Kidney (tissue), 14 donors: ENCODE measurements around the gene THTPA. TPM values are rescaled to one million over a fixed set of nuclear protein-coding genes. Genes with fewer than 3 reads are reported as not detected.
A peak's percentile ranks its signal among the peaks of the same experiment; 100 is the strongest.

Source experiments
- DNase-seq, 5 donors: peaks; one replicate each; pipeline ENCODE4 v3.0.0-alpha.2; 2013 to 2020
- FAIRE-seq: peaks from 2 replicates; lab custom pipeline; 2012; peaks lifted over from hg19 to GRCh38; lab: Jason Lieb, UNC
- H3K27ac ChIP-seq, 2 donors: one replicate each; pipeline ENCODE4 v1.7.0; 2013; ENCODE audit warnings: low read depth in 2 of 2, low read length in 2 of 2, inconsistent platforms in 1 of 2
- H3K27me3 ChIP-seq: one replicate; pipeline ENCODE4 v1.7.1; 2013; ENCODE audit warnings: low read length, inconsistent platforms; ENCODE audit not compliant: control insufficient read depth, insufficient read depth
- H3K36me3 ChIP-seq, 3 donors: one replicate each; pipeline versions ENCODE4 v1.7.0 to v1.7.1; 2013; ENCODE audit warnings: low read length in 3 of 3, control low read depth in 1 of 3, inconsistent platforms in 1 of 3; ENCODE audit not compliant: insufficient read depth in 3 of 3, control insufficient read depth in 2 of 3
- H3K4me1 ChIP-seq, 3 donors: one replicate each; pipeline versions ENCODE4 v1.7.0 to v1.7.1; 2013; ENCODE audit warnings: low read length in 3 of 3, inconsistent platforms in 1 of 3, low read depth in 1 of 3; ENCODE audit not compliant: control insufficient read depth in 2 of 3, insufficient read depth in 2 of 3
- H3K4me3 ChIP-seq, 3 donors: one replicate each; pipeline versions ENCODE4 v1.7.0 to v1.8.1; 2013; ENCODE audit warnings: low read length in 3 of 3, control low read depth in 1 of 3, inconsistent platforms in 1 of 3
- H3K9ac ChIP-seq, 3 donors: one replicate each; pipeline versions ENCODE4 v1.7.0 to v1.7.1; 2013; ENCODE audit warnings: low read length in 3 of 3, control low read depth in 1 of 3, inconsistent platforms in 1 of 3
- H3K9me3 ChIP-seq, 3 donors: one replicate each; pipeline versions ENCODE4 v1.7.0 to v1.7.1; 2013; ENCODE audit warnings: low read length in 3 of 3, control low read depth in 1 of 3, inconsistent platforms in 1 of 3; ENCODE audit not compliant: control insufficient read depth in 2 of 3, insufficient read depth in 1 of 3
- CTCF ChIP-seq: IDR thresholded peaks from 3 replicates; pipeline ENCODE4 v1.5.1; 2012; ENCODE audit warnings: mild to moderate bottlenecking, moderate library complexity, borderline replicate concordance; ENCODE audit not compliant: insufficient read depth; ENCODE audit errors: extremely low read depth
- intact Hi-C: fragments of 100-400 bp; cut with DNase I; formaldehyde crosslinking; loops from one replicate; pipeline ENCODE4 v1.11.1; 2022
- polyA plus RNA-seq: library from polyadenylated mRNA; stranded (reverse); fragments of 350-450 nt; fragmentation: Illumina TruSeq; extraction: RNeasy Lipid Tissue Mini Kit (QIAGEN cat#74804); gene quantifications from one replicate; pipeline ENCODE4 v1.2.3, GENCODE V29; 2014; ENCODE audit warnings: low read depth, low replicate concordance; ENCODE audit not compliant: insufficient read depth
- total RNA-seq: library from RNA; stranded (reverse); fragmentation: NEBNext Ultra II Directional; extraction: Animal tissue kit (Norgen Biotek cat#: 25700); gene quantifications from one replicate; pipeline ENCODE4 v1.2.1, GENCODE V29; 2021
- donor health status: control.
- donor health status: control.
- donor health status: control.
- donor health status: control.
- donor health status: control.
- donor health status: DM: yes; HTN: yes; CAD: no.
- donor health status: Normal renal cell carcinoma (clear cell type).

Gene THTPA
- total and polyA plus RNA-seq, 2 donors from 2014 or later = 24.4 to 38.4 TPM

- no peaks in the 10 kb centered on the region for H3K9me3 ChIP-seq
- FAIRE-seq = no peak
- no peak overlapping the region for H3K9ac ChIP-seq
- H3K4me3 ChIP-seq = no peak overlapping the region
- no peaks in the 10 kb centered on the region for H3K36me3 ChIP-seq
- peak overlapping the region in 1 of 2 donors; percentile 72 for H3K27ac ChIP-seq
- TF ChIP-seq CTCF = no peak
- H3K27me3 ChIP-seq = peaks cover 9% of the 10 kb centered on the region
- DNase-seq = no peak
- H3K4me1 ChIP-seq = peaks cover 0 to 11% (median 0%) of the 10 kb centered on the region in 3 donors
- intact Hi-C loops = no loop called here
Observed at GRCh38 chr14:23573384-23574015, 17.4 kb downstream of the THTPA start.

- no peak overlapping the region for H3K4me3 ChIP-seq
- no peaks in the 10 kb centered on the region for H3K9me3 ChIP-seq
- no peak overlapping the region for H3K27ac ChIP-seq
- FAIRE-seq = no peak
- TF ChIP-seq CTCF = no peak
- H3K4me1 ChIP-seq = peaks cover 0 to 2% (median 0%) of the 10 kb centered on the region in 3 donors
- peaks cover 9% of the 10 kb centered on the region for H3K27me3 ChIP-seq
- intact Hi-C loops = no loop called here
- no peak overlapping the region for H3K9ac ChIP-seq
- H3K36me3 ChIP-seq = no peaks in the 10 kb centered on the region
- peak in 4 of 5 donors; percentile 56 to 79 (median 68) for DNase-seq
Observed at GRCh38 chr14:23577004-23577681, 21.1 kb downstream of the THTPA start.

- FAIRE-seq = no peak
- Histone ChIP-seq H3K36me3 (no peaks in the 10 kb centered on the region), H3K9me3 (no peaks in the 10 kb centered on the region), H3K27me3 (peaks cover 9% of the 10 kb centered on the region), H3K4me1 (peaks cover 0 to 2% (median 0%) of the 10 kb centered on the region in 3 donors), H3K27ac (no peak overlapping the region), H3K9ac (no peak overlapping the region), H3K4me3 (no peak overlapping the region)
- TF ChIP-seq CTCF = no peak
- intact Hi-C loops = no loop called here
- peak in 4 of 5 donors; percentile 60 to 84 (median 73) for DNase-seq
Observed at GRCh38 chr14:23577710-23578392, 21.8 kb downstream of the THTPA start.
